Stomach smooth muscle (tissue), 2 donors: ENCODE data around the gene KCNQ2.

ENCODE experiments used
- H3K27ac ChIP-seq: one replicate; pipeline ENCODE4 v1.7.0; 2013; ENCODE audit warnings: mild to moderate bottlenecking, low read length, inconsistent platforms
- H3K27me3 ChIP-seq, 2 donors: one replicate each; pipeline ENCODE4 v1.7.0; 2013; ENCODE audit warnings: low read length in 2 of 2; ENCODE audit not compliant: insufficient read depth in 2 of 2, control insufficient read depth in 1 of 2
- H3K36me3 ChIP-seq, 2 donors: one replicate each; pipeline ENCODE4 v1.7.0; 2013; ENCODE audit warnings: low read length in 2 of 2; ENCODE audit not compliant: control insufficient read depth in 2 of 2, insufficient read depth in 2 of 2
- H3K4me1 ChIP-seq: one replicate; pipeline ENCODE4 v1.7.0; 2013; ENCODE audit warnings: low read length; ENCODE audit not compliant: control insufficient read depth, insufficient read depth
- H3K4me3 ChIP-seq, 2 donors: one replicate each; pipeline ENCODE4 v1.7.0; 2013; ENCODE audit warnings: low read length in 2 of 2
- H3K9ac ChIP-seq, 2 donors: one replicate each; pipeline ENCODE4 v1.7.0; 2013; ENCODE audit warnings: low read length in 2 of 2, mild to moderate bottlenecking in 1 of 2
- H3K9me3 ChIP-seq, 2 donors: one replicate each; pipeline ENCODE4 v1.7.0; 2013; ENCODE audit warnings: low read length in 2 of 2; ENCODE audit not compliant: control insufficient read depth in 2 of 2
- donor health status: healthy.
- donor health status: Pancreatic carcinoma.

KCNQ2 gene

GRCh38 chr20:63431944-63432343 is 40.5 kb downstream of the KCNQ2 start:
- H3K27ac ChIP-seq = no peak overlapping the region
- H3K9ac ChIP-seq = no peak overlapping the region
- no peak overlapping the region for H3K4me3 ChIP-seq
- H3K36me3 ChIP-seq = no peaks in the 10 kb centered on the region
- H3K9me3 ChIP-seq = no peaks in the 10 kb centered on the region
- peaks cover 5 to 20% of the 10 kb centered on the region in 2 donors for H3K27me3 ChIP-seq
- H3K4me1 ChIP-seq = no peaks in the 10 kb centered on the region

- Histone ChIP-seq H3K4me1 (no peaks in the 10 kb centered on the region), H3K27me3 (peaks cover 5 to 20% of the 10 kb centered on the region in 2 donors), H3K27ac (no peak overlapping the region), H3K9ac (no peak overlapping the region), H3K9me3 (no peaks in the 10 kb centered on the region), H3K36me3 (no peaks in the 10 kb centered on the region), H3K4me3 (no peak overlapping the region)
These were observed 41.6 kb downstream of the KCNQ2 start for GRCh38 chr20:63430891-63431290.

- no peak overlapping the region for H3K9ac ChIP-seq
- no peaks in the 10 kb centered on the region for H3K9me3 ChIP-seq
- H3K27me3 ChIP-seq = peaks cover 5 to 18% of the 10 kb centered on the region in 2 donors
- no peak overlapping the region for H3K4me3 ChIP-seq
- no peaks in the 10 kb centered on the region for H3K4me1 ChIP-seq
- no peaks in the 10 kb centered on the region for H3K36me3 ChIP-seq
- H3K27ac ChIP-seq = no peak overlapping the region
These were observed 42.5 kb downstream of the KCNQ2 start for GRCh38 chr20:63429992-63430391.

- no peak overlapping the region for H3K4me3 ChIP-seq
- H3K27me3 ChIP-seq = peaks cover 5 to 13% of the 10 kb centered on the region in 2 donors
- no peaks in the 10 kb centered on the region for H3K4me1 ChIP-seq
- no peak overlapping the region for H3K27ac ChIP-seq
- H3K36me3 ChIP-seq = no peaks in the 10 kb centered on the region
- H3K9me3 ChIP-seq = peaks cover 0 to 5% of the 10 kb centered on the region in 2 donors
- H3K9ac ChIP-seq = no peak overlapping the region
These were observed 43.4 kb downstream of the KCNQ2 start for GRCh38 chr20:63428906-63429575.

- Histone ChIP-seq H3K27ac (no peak overlapping the region), H3K27me3 (peaks cover 3 to 11% of the 10 kb centered on the region in 2 donors), H3K4me1 (no peaks in the 10 kb centered on the region), H3K9ac (no peak overlapping the region), H3K4me3 (no peak overlapping the region), H3K36me3 (no peaks in the 10 kb centered on the region), H3K9me3 (peaks cover 0 to 5% of the 10 kb centered on the region in 2 donors)
These were observed 44.6 kb downstream of the KCNQ2 start for GRCh38 chr20:63427724-63428330.

GRCh38 chr20:63427206-63427605 is 45.2 kb downstream of the KCNQ2 start:
- Histone ChIP-seq H3K4me3 (no peak overlapping the region), H3K9me3 (peaks cover 0 to 5% of the 10 kb centered on the region in 2 donors), H3K36me3 (no peaks in the 10 kb centered on the region), H3K27me3 (peaks cover 3 to 11% of the 10 kb centered on the region in 2 donors), H3K9ac (no peak overlapping the region), H3K4me1 (no peaks in the 10 kb centered on the region), H3K27ac (no peak overlapping the region)

- Histone ChIP-seq H3K4me1 (no peaks in the 10 kb centered on the region), H3K9ac (no peak overlapping the region), H3K9me3 (peaks cover 0 to 5% of the 10 kb centered on the region in 2 donors), H3K4me3 (no peak overlapping the region), H3K27ac (no peak overlapping the region), H3K36me3 (no peaks in the 10 kb centered on the region), H3K27me3 (peaks cover 5 to 11% of the 10 kb centered on the region in 2 donors)
These were observed 46.5 kb downstream of the KCNQ2 start for GRCh38 chr20:63425846-63426485.

GRCh38 chr20:63424613-63425012 is 47.8 kb downstream of the KCNQ2 start:
- H3K27ac ChIP-seq = no peak overlapping the region
- no peak overlapping the region for H3K9ac ChIP-seq
- no peak overlapping the region for H3K4me3 ChIP-seq
- peaks cover 0 to 5% of the 10 kb centered on the region in 2 donors for H3K9me3 ChIP-seq
- peaks cover 2 to 5% of the 10 kb centered on the region in 2 donors for H3K27me3 ChIP-seq
- H3K4me1 ChIP-seq = no peaks in the 10 kb centered on the region
- H3K36me3 ChIP-seq = no peaks in the 10 kb centered on the region

GRCh38 chr20:63423751-63424150 is 48.7 kb downstream of the KCNQ2 start:
- Histone ChIP-seq H3K27me3 (peaks cover 0 to 2% of the 10 kb centered on the region in 2 donors), H3K9ac (no peak overlapping the region), H3K4me3 (no peak overlapping the region), H3K36me3 (no peaks in the 10 kb centered on the region), H3K27ac (no peak overlapping the region), H3K4me1 (no peaks in the 10 kb centered on the region), H3K9me3 (peaks cover 0 to 5% of the 10 kb centered on the region in 2 donors)

- Histone ChIP-seq H3K27ac (no peak overlapping the region), H3K4me3 (no peak overlapping the region), H3K9me3 (peaks cover 0 to 5% of the 10 kb centered on the region in 2 donors), H3K36me3 (no peaks in the 10 kb centered on the region), H3K9ac (no peak overlapping the region), H3K4me1 (no peaks in the 10 kb centered on the region), H3K27me3 (peaks cover 2 to 3% of the 10 kb centered on the region in 2 donors)
These were observed 49.8 kb downstream of the KCNQ2 start for GRCh38 chr20:63422653-63423052.

- Histone ChIP-seq H3K27ac (no peak overlapping the region), H3K9me3 (peaks cover 0 to 5% of the 10 kb centered on the region in 2 donors), H3K36me3 (no peaks in the 10 kb centered on the region), H3K4me3 (no peak overlapping the region), H3K9ac (no peak overlapping the region), H3K4me1 (no peaks in the 10 kb centered on the region), H3K27me3 (peaks cover 2 to 3% of the 10 kb centered on the region in 2 donors)
These were observed 50.5 kb downstream of the KCNQ2 start for GRCh38 chr20:63421913-63422312.
